ENCODE measurements around the gene ZMYM5. TPM values are rescaled to one million over a fixed set of nuclear protein-coding genes. Genes with fewer than 3 reads are reported as not detected.

ZMYM5 gene
- total and polyA plus RNA-seq, 9 of the 15 experiments (the other 6 are each of a cell fraction or from before 2014, with no cell fraction given): 5.4 to 11.9 (median 7.8) TPM

DNA sequence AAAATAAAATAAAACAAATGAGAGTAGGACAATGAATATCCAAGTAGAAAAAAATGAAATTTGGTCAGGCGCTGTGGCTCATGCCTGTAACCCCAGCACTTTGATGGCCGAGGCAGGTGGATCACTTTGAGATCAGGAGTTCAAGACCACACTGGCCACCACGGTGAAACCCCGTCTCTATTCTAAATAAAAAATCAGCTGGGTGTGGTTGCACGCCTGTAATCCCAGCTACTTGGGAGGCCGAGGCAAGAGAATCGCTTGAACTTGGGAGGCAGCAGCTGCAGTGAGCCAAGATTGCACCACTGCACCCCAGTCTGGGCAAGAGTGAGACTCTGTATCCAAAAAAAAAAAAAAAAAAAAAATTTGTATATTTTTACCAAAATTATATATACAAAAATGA is 18.2 kb upstream of the ZMYM5 start:
- no TSS peak for BruUV-seq (replicated peaks)
- in situ Hi-C loops (cut with MboI): no loop called here
- Histone ChIP-seq H2AFZ (ENCODE audit: low read depth, low read length) (no peak overlapping the region), H4K20me1 (replicated peaks; ENCODE audit: control insufficient read depth, insufficient read depth, low read length) (no peaks in the 10 kb centered on the region), H3K9me3 (replicated peaks; ENCODE audit: control insufficient read depth, insufficient read depth, low read depth, low read length) (no peaks in the 10 kb centered on the region), H3K27me3 (ENCODE audit: control insufficient read depth in 2 of 2, insufficient read depth in 2 of 2, low read length in 2 of 2) (no peaks in the 10 kb centered on the region), H3K36me3 (ENCODE audit: control insufficient read depth, insufficient read depth, low read length) (no peaks in the 10 kb centered on the region), H3K4me1 (replicated peaks in 1 of 2; ENCODE audit: control insufficient read depth in 2 of 2, insufficient read depth in 2 of 2, low read length in 2 of 2) (no peaks in the 10 kb centered on the region; a peak in 1 of 5 replicates), H3K4me2 (ENCODE audit: insufficient read depth, low read length) (no peak overlapping the region), H3K9me1 (ENCODE audit: control insufficient read depth, insufficient read depth, low read length) (no peaks in the 10 kb centered on the region), H3K27ac (ENCODE audit: extremely low read depth, low read depth, low read length) (no peak overlapping the region), H3K79me2 (ENCODE audit: control insufficient read depth, insufficient read depth, low read length) (no peaks in the 10 kb centered on the region), H3K4me3 (no peak overlapping the region), H3K9ac (ENCODE audit: insufficient read depth in 1 of 2, low read depth in 2 of 2, low read length in 2 of 2) (no peak overlapping the region)
- intact Hi-C loops (cut with micrococcal nuclease): no loop called here
- POLR2A ChIA-PET: interaction anchor here (1.2 kb wide), 1 partner anchor 18 kb away, joined by 3 read pairs; no protein-coding TSS in a partner anchor
- CTCF ChIA-PET (ENCODE audit: low intra/inter-chr PET ratio): no interaction called here
- no peak for ATAC-seq
- FAIRE-seq: no peak
- 30% methylated on average over 6 of the region's 7 CpGs for WGBS (ENCODE audit: insufficient coverage, low coverage, missing lambda C conversion rate)
- DNase-seq (ENCODE audit: extremely low read depth in 1 of 4, low spot score in 3 of 4): no peak
- no peak for TF ChIP-seq SETDB1 (IDR thresholded peaks at IDR 0.05; ENCODE audit: low read length)
- TF ChIP-seq NR2C2 (CRISPR knock-in tag; IDR thresholded peaks at IDR 0.05): no peak
- no peak for TF ChIP-seq NR2C2 (tag; IDR thresholded peaks at IDR 0.05)
- TF ChIP-seq STAT5B (CRISPR knock-in tag; IDR thresholded peaks at IDR 0.05): no peak
- no peak for TF ChIP-seq ZNF77 (CRISPR knock-in tag; IDR thresholded peaks at IDR 0.05)
- TF ChIP-seq CLOCK (CRISPR knock-in tag; IDR thresholded peaks at IDR 0.05; ENCODE audit: borderline replicate concordance): no peak
- TF ChIP-seq ZEB2 (IDR thresholded peaks at IDR 0.05): no peak
- TF ChIP-seq, protein P1, sequence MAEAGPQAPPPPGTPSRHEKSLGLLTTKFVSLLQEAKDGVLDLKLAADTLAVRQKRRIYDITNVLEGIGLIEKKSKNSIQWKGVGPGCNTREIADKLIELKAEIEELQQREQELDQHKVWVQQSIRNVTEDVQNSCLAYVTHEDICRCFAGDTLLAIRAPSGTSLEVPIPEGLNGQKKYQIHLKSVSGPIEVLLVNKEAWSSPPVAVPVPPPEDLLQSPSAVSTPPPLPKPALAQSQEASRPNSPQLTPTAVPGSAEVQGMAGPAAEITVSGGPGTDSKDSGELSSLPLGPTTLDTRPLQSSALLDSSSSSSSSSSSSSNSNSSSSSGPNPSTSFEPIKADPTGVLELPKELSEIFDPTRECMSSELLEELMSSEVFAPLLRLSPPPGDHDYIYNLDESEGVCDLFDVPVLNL (CRISPR knock-in tag; IDR thresholded peaks at IDR 0.05; ENCODE audit: low read depth): no peak
- TF ChIP-seq ZNF133 (CRISPR knock-in tag; IDR thresholded peaks at IDR 0.05): no peak
- no peak for TF ChIP-seq SAFB (IDR thresholded peaks at IDR 0.05; ENCODE audit: borderline replicate concordance, low read depth, low read length)
- TF ChIP-seq TARDBP (IDR thresholded peaks at IDR 0.05): no peak
- TF ChIP-seq XRCC4 (IDR thresholded peaks at IDR 0.05; ENCODE audit: extremely low read depth, insufficient read depth, insufficient read length): no peak
- no peak for TF ChIP-seq COPS2 (conservative IDR thresholded peaks at IDR 0.05)
- TF ChIP-seq MYBL2 (IDR thresholded peaks at IDR 0.05; ENCODE audit: low read depth): no peak
- no peak for TF ChIP-seq MYBL2 (CRISPR knock-in tag; IDR thresholded peaks at IDR 0.05; ENCODE audit: borderline replicate concordance)
- TF ChIP-seq MAFF (IDR thresholded peaks at IDR 0.05; ENCODE audit: low read length): no peak
- TF ChIP-seq ZFP30 (CRISPR knock-in tag; IDR thresholded peaks at IDR 0.05; ENCODE audit: borderline replicate concordance): no peak
- TF ChIP-seq ZNF707 (CRISPR knock-in tag; conservative IDR thresholded peaks at IDR 0.05): no peak
